Measurements from ENCODE around the gene PPP2R2C.

Gene PPP2R2C

GRCh38 chr4:6341696-6342095, 130.7 kb downstream of the PPP2R2C start:
- peaks cover 2% of the 10 kb centered on the region for H3K79me1 ChIP-seq (ENCODE audit: low read depth, low read length)
- no peak overlapping the region for H4K8ac ChIP-seq (ENCODE audit: low read depth, low read length)
- H3K4ac ChIP-seq (ENCODE audit: low read length), result no peak overlapping the region
- H3K18ac ChIP-seq (ENCODE audit: low read length), result no peak overlapping the region
- H3K14ac ChIP-seq (ENCODE audit: low read length), result no peak overlapping the region
- H3K27me3 ChIP-seq (ENCODE audit: control insufficient read depth in 3 of 3, insufficient read depth in 3 of 3, low read depth in 1 of 3, low read length in 3 of 3), result peaks cover 0 to 32% (median 4%) of the 10 kb centered on the region in 3 experiments
- no peak overlapping the region for H3K4me2 ChIP-seq (ENCODE audit: insufficient read depth, low read length, poor library complexity, severe bottlenecking)
- H3K9me3 ChIP-seq (replicated peaks in 1 of 2; ENCODE audit: control insufficient read depth in 2 of 2, insufficient read depth in 1 of 2, low read depth in 1 of 2, low read length in 2 of 2), result peaks cover 0 to 2% of the 10 kb centered on the region in 2 donors
- H2BK15ac ChIP-seq (ENCODE audit: low read length), result no peak overlapping the region
- no peak overlapping the region for H2BK120ac ChIP-seq (ENCODE audit: low read depth, low read length)
- no peak overlapping the region for H4K91ac ChIP-seq (ENCODE audit: low read depth, low read length, poor library complexity)
- no peak overlapping the region for H2BK5ac ChIP-seq (ENCODE audit: low read length)
- no peak overlapping the region for H3K9ac ChIP-seq (ENCODE audit: low read depth, low read length, poor library complexity)
- no peaks in the 10 kb centered on the region for H3K36me3 ChIP-seq (replicated peaks in 1 of 2; ENCODE audit: control insufficient read depth in 2 of 2, insufficient read depth in 2 of 2, low read length in 2 of 2)
- H2BK12ac ChIP-seq (ENCODE audit: low read length), result no peak overlapping the region
- no CpG with 5 or more reads among the region's 6 CpGs for WGBS, 2 donors (ENCODE audit: extremely low coverage in 2 of 2, insufficient read length in 2 of 2, insufficient replicate concordance in 1 of 2)
- H2AK5ac ChIP-seq (ENCODE audit: low read depth, low read length), result no peak overlapping the region
- H3K23ac ChIP-seq (ENCODE audit: low read depth, low read length, poor library complexity), result no peak overlapping the region
- peaks cover 0 to 3% of the 10 kb centered on the region in 2 donors for H3K4me1 ChIP-seq (ENCODE audit: control insufficient read depth in 2 of 2, insufficient read depth in 1 of 2, low read depth in 1 of 2, low read length in 2 of 2)
- no peak overlapping the region for H2AFZ ChIP-seq (ENCODE audit: low read length)
- no peak overlapping the region for H3K27ac ChIP-seq (replicated peaks; ENCODE audit: low read length)
- H3K4me3 ChIP-seq (ENCODE audit: low read length in 2 of 2), result no peak overlapping the region
- DNase-seq (ENCODE audit: low spot score), result no peak

DNA sequence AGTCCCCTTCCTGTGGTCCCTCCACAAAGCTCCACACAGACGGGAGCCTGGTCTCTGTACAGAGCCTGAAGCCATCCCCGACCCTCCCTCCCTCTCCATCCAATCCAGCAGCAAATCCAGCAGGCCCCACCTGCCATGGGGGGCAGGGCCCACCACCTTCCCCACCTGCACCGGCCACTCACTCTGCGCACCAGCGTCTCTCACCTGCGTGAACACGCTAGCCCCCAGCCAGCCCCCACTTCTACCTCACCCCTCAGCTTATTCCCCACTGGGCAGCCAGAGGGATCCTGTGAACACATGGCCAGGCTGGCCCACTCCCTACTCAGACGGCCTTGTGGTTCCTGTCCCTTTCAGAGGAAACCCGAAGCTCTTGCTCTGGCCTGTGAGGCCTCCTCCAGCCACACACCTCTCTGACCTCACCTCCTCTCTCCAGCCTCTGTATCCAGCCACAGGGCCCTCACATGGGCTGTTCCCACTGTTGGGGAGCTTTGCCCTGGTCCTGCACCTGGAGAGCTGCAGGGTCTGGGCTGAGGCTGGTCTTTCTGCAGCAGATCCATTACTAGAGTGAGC, 131.9 kb downstream of the PPP2R2C start:
- peaks cover 0 to 25% (median 4%) of the 10 kb centered on the region in 3 experiments for H3K27me3 ChIP-seq (ENCODE audit: control insufficient read depth in 3 of 3, insufficient read depth in 3 of 3, low read depth in 1 of 3, low read length in 3 of 3)
- H3K27ac ChIP-seq (replicated peaks; ENCODE audit: low read length), result no peak overlapping the region
- H3K14ac ChIP-seq (ENCODE audit: low read length), result no peak overlapping the region
- peak overlapping the region; percentile 87 for H4K8ac ChIP-seq (ENCODE audit: low read depth, low read length)
- H3K79me1 ChIP-seq (ENCODE audit: low read depth, low read length), result peaks cover 2% of the 10 kb centered on the region
- WGBS, 2 donors (ENCODE audit: extremely low coverage in 2 of 2, insufficient read length in 2 of 2, insufficient replicate concordance in 1 of 2), result no CpG with 5 or more reads among the region's 9 CpGs
- no peak overlapping the region for H2BK15ac ChIP-seq (ENCODE audit: low read length)
- H3K23ac ChIP-seq (ENCODE audit: low read depth, low read length, poor library complexity), result no peak overlapping the region
- H3K4me2 ChIP-seq (ENCODE audit: insufficient read depth, low read length, poor library complexity, severe bottlenecking), result no peak overlapping the region
- no peak for DNase-seq (ENCODE audit: low spot score)
- H2AFZ ChIP-seq (ENCODE audit: low read length), result no peak overlapping the region
- H2BK12ac ChIP-seq (ENCODE audit: low read length), result peak overlapping the region; percentile 27
- peaks cover 0 to 3% of the 10 kb centered on the region in 2 donors for H3K4me1 ChIP-seq (ENCODE audit: control insufficient read depth in 2 of 2, insufficient read depth in 1 of 2, low read depth in 1 of 2, low read length in 2 of 2)
- peak overlapping the region; percentile 67 for H3K18ac ChIP-seq (ENCODE audit: low read length)
- H3K9ac ChIP-seq (ENCODE audit: low read depth, low read length, poor library complexity), result no peak overlapping the region
- no peak overlapping the region for H2BK5ac ChIP-seq (ENCODE audit: low read length)
- H2BK120ac ChIP-seq (ENCODE audit: low read depth, low read length), result no peak overlapping the region
- no peaks in the 10 kb centered on the region for H3K36me3 ChIP-seq (replicated peaks in 1 of 2; ENCODE audit: control insufficient read depth in 2 of 2, insufficient read depth in 2 of 2, low read length in 2 of 2)
- no peak overlapping the region for H3K4me3 ChIP-seq (ENCODE audit: low read length in 2 of 2)
- H3K9me3 ChIP-seq (replicated peaks in 1 of 2; ENCODE audit: control insufficient read depth in 2 of 2, insufficient read depth in 1 of 2, low read depth in 1 of 2, low read length in 2 of 2), result peaks cover 0 to under 1% of the 10 kb centered on the region in 2 donors
- no peak overlapping the region for H2AK5ac ChIP-seq (ENCODE audit: low read depth, low read length)
- no peak overlapping the region for H4K91ac ChIP-seq (ENCODE audit: low read depth, low read length, poor library complexity)
- H3K4ac ChIP-seq (ENCODE audit: low read length), result no peak overlapping the region

GRCh38 chr4:6339818-6340445, 132.5 kb downstream of the PPP2R2C start:
- Histone ChIP-seq H2BK5ac (ENCODE audit: low read length) (no peak overlapping the region), H2BK15ac (ENCODE audit: low read length) (no peak overlapping the region), H4K91ac (ENCODE audit: low read depth, low read length, poor library complexity) (no peak overlapping the region), H4K8ac (ENCODE audit: low read depth, low read length) (no peak overlapping the region), H3K23ac (ENCODE audit: low read depth, low read length, poor library complexity) (no peak overlapping the region), H3K18ac (ENCODE audit: low read length) (peak overlapping the region; percentile 52), H3K14ac (ENCODE audit: low read length) (no peak overlapping the region), H3K27ac (replicated peaks; ENCODE audit: low read length) (no peak overlapping the region), H3K4me3 (ENCODE audit: low read length in 2 of 2) (no peak overlapping the region), H3K4me2 (ENCODE audit: insufficient read depth, low read length, poor library complexity, severe bottlenecking) (no peak overlapping the region), H3K4me1 (ENCODE audit: control insufficient read depth in 2 of 2, insufficient read depth in 1 of 2, low read depth in 1 of 2, low read length in 2 of 2) (peaks cover 0 to 3% of the 10 kb centered on the region in 2 donors), H2AFZ (ENCODE audit: low read length) (no peak overlapping the region), H3K9me3 (replicated peaks in 1 of 2; ENCODE audit: control insufficient read depth in 2 of 2, insufficient read depth in 1 of 2, low read depth in 1 of 2, low read length in 2 of 2) (no peaks in the 10 kb centered on the region), H2BK12ac (ENCODE audit: low read length) (no peak overlapping the region), H3K36me3 (replicated peaks in 1 of 2; ENCODE audit: control insufficient read depth in 2 of 2, insufficient read depth in 2 of 2, low read length in 2 of 2) (no peaks in the 10 kb centered on the region), H3K27me3 (ENCODE audit: control insufficient read depth in 3 of 3, insufficient read depth in 3 of 3, low read depth in 1 of 3, low read length in 3 of 3) (peaks cover 0 to 25% (median 4%) of the 10 kb centered on the region in 3 experiments), H3K9ac (ENCODE audit: low read depth, low read length, poor library complexity) (no peak overlapping the region), H2AK5ac (ENCODE audit: low read depth, low read length) (no peak overlapping the region), H2BK120ac (ENCODE audit: low read depth, low read length) (no peak overlapping the region), H3K4ac (ENCODE audit: low read length) (no peak overlapping the region), H3K79me1 (ENCODE audit: low read depth, low read length) (peaks cover 2% of the 10 kb centered on the region)
- WGBS, 2 donors (ENCODE audit: extremely low coverage in 2 of 2, insufficient read length in 2 of 2, insufficient replicate concordance in 1 of 2), result no CpG with 5 or more reads among the region's 13 CpGs
- no peak for DNase-seq (ENCODE audit: low spot score)

DNA sequence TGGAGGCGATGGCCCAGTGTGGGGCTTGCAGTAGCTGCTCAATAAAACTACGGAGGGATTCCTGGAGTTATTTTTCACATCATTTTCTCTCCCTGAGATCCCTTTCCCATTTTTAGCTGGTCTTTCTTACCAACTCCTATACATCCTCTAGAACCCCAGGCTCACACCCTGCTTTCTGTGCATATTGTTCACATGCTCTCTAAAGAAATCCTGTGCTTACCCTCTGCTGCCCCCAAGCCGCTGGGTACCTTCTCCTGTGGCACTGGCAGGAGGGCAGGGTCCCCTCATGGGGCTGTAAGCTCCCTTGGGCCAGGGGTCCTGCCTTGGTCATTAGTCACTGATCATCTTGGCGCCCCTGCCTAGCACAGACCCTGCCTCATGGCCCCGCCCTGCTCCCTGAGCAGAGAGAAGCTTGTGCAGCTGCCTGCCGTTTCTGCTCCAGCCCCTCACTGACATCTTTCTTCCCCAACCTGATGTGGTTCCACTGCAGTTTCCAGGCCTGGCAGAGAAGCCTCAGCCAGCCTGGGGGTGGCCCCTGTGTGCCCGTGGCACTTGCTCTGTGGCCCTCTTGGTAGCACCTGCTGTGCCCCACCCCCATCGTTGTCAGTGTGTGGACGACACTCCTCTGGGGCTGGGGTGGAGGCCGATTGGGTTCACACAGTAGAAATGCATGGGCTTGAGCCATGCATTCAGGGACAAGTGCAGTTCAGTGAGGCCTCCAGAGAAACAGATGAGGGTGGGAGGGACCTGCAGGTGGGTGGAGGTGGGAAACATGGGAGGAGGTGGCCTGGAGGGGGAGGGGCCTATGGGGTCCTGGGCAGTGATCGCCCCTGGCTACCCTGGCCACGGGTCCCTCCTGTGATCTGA, 133.2 kb downstream of the PPP2R2C start:
- H3K4ac ChIP-seq (ENCODE audit: low read length), result no peak overlapping the region
- H3K27me3 ChIP-seq (ENCODE audit: control insufficient read depth in 3 of 3, insufficient read depth in 3 of 3, low read depth in 1 of 3, low read length in 3 of 3), result peaks cover 0 to 25% (median 2%) of the 10 kb centered on the region in 3 experiments
- no peak overlapping the region for H2AK5ac ChIP-seq (ENCODE audit: low read depth, low read length)
- H4K8ac ChIP-seq (ENCODE audit: low read depth, low read length), result no peak overlapping the region
- H3K4me1 ChIP-seq (ENCODE audit: control insufficient read depth in 2 of 2, insufficient read depth in 1 of 2, low read depth in 1 of 2, low read length in 2 of 2), result peaks cover 0 to 3% of the 10 kb centered on the region in 2 donors
- no peak overlapping the region for H3K4me2 ChIP-seq (ENCODE audit: insufficient read depth, low read length, poor library complexity, severe bottlenecking)
- DNase-seq (ENCODE audit: low spot score), result no peak
- H2BK15ac ChIP-seq (ENCODE audit: low read length), result no peak overlapping the region
- no peaks in the 10 kb centered on the region for H3K9me3 ChIP-seq (replicated peaks in 1 of 2; ENCODE audit: control insufficient read depth in 2 of 2, insufficient read depth in 1 of 2, low read depth in 1 of 2, low read length in 2 of 2)
- H3K79me1 ChIP-seq (ENCODE audit: low read depth, low read length), result peaks cover under 1% of the 10 kb centered on the region
- H4K91ac ChIP-seq (ENCODE audit: low read depth, low read length, poor library complexity), result no peak overlapping the region
- H3K27ac ChIP-seq (replicated peaks; ENCODE audit: low read length), result no peak overlapping the region
- WGBS, 2 donors (ENCODE audit: extremely low coverage in 2 of 2, insufficient read length in 2 of 2, insufficient replicate concordance in 1 of 2), result no CpG with 5 or more reads among the region's 12 CpGs
- H3K14ac ChIP-seq (ENCODE audit: low read length), result peak overlapping the region; percentile 41
- no peak overlapping the region for H2AFZ ChIP-seq (ENCODE audit: low read length)
- H3K36me3 ChIP-seq (replicated peaks in 1 of 2; ENCODE audit: control insufficient read depth in 2 of 2, insufficient read depth in 2 of 2, low read length in 2 of 2), result no peaks in the 10 kb centered on the region
- no peak overlapping the region for H2BK120ac ChIP-seq (ENCODE audit: low read depth, low read length)
- peak overlapping the region; percentile 68 for H3K23ac ChIP-seq (ENCODE audit: low read depth, low read length, poor library complexity)
- H2BK12ac ChIP-seq (ENCODE audit: low read length), result no peak overlapping the region
- H3K9ac ChIP-seq (ENCODE audit: low read depth, low read length, poor library complexity), result no peak overlapping the region
- H2BK5ac ChIP-seq (ENCODE audit: low read length), result no peak overlapping the region
- peak overlapping the region in 1 of 2 donors; percentile 54 for H3K4me3 ChIP-seq (ENCODE audit: low read length in 2 of 2)
- H3K18ac ChIP-seq (ENCODE audit: low read length), result peak overlapping the region; percentile 52

Data from neuronal stem cell (in vitro differentiated cells).